ENCODE results near the gene TNIP3. TPM values are rescaled to one million over a fixed set of nuclear protein-coding genes. Genes with fewer than 3 reads are reported as not detected.

TNIP3 gene
- total RNA-seq, 1 donor from 2014 or later: not detected

DNA sequence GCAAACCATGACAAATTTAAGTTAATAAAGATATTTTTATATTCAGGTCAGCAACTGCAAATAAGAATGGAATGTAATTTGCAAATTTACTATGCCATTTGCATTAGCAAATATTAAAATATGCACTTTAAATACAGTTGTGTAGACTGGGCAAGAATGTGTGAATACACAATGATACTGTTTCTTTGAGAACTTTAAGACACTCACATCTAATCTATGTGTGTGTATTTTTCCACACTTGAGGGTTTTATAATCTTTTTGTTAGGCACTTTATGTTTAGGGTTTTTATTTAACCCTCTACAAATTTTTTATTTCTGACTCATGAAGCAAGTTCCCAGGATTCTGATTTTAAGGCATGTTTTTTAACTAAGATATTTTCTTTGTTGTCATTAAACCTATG is 67.9 kb downstream of the TNIP3 start:
- Histone ChIP-seq H3K4me3 (no peak overlapping the region), H3K27ac (no peak overlapping the region), H3K4me2 (no peak overlapping the region), H2AFZ (replicated peaks) (no peak overlapping the region), H3K36me3 (no peaks in the 10 kb centered on the region), H3K79me2 (ENCODE audit: low read depth) (no peaks in the 10 kb centered on the region), H3K27me3 (no peaks in the 10 kb centered on the region), H3K9me3 (ENCODE audit: low read depth) (no peaks in the 10 kb centered on the region), H3K4me1 (peaks cover 5% of the 10 kb centered on the region), H3F3A (ENCODE audit: low read depth) (no peaks in the 10 kb centered on the region), H4K20me1 (ENCODE audit: low read depth) (no peaks in the 10 kb centered on the region), H3K9ac (no peak overlapping the region)
- H3K4me3 Mint-ChIP-seq: no peak overlapping the region
- H3K9me3 Mint-ChIP-seq: no peaks in the 10 kb centered on the region
- peaks cover 2% of the 10 kb centered on the region for H3K27me3 Mint-ChIP-seq (ENCODE audit: insufficient read depth, low read depth)
- no peaks in the 10 kb centered on the region for H3K36me3 Mint-ChIP-seq
- H3K4me1 Mint-ChIP-seq: no peaks in the 10 kb centered on the region
- DNase-seq (ENCODE audit: low spot score): no peak
- TF ChIP-seq EZH2 (IDR thresholded peaks at IDR 0.05): no peak
- TF ChIP-seq, protein P1, sequence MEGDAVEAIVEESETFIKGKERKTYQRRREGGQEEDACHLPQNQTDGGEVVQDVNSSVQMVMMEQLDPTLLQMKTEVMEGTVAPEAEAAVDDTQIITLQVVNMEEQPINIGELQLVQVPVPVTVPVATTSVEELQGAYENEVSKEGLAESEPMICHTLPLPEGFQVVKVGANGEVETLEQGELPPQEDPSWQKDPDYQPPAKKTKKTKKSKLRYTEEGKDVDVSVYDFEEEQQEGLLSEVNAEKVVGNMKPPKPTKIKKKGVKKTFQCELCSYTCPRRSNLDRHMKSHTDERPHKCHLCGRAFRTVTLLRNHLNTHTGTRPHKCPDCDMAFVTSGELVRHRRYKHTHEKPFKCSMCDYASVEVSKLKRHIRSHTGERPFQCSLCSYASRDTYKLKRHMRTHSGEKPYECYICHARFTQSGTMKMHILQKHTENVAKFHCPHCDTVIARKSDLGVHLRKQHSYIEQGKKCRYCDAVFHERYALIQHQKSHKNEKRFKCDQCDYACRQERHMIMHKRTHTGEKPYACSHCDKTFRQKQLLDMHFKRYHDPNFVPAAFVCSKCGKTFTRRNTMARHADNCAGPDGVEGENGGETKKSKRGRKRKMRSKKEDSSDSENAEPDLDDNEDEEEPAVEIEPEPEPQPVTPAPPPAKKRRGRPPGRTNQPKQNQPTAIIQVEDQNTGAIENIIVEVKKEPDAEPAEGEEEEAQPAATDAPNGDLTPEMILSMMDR (IDR thresholded peaks at IDR 0.05): no peak
- TF ChIP-seq EZH2phosphoT487 (IDR thresholded peaks at IDR 0.05): no peak
- H3K27ac Mint-ChIP-seq: no peak overlapping the region

DNA sequence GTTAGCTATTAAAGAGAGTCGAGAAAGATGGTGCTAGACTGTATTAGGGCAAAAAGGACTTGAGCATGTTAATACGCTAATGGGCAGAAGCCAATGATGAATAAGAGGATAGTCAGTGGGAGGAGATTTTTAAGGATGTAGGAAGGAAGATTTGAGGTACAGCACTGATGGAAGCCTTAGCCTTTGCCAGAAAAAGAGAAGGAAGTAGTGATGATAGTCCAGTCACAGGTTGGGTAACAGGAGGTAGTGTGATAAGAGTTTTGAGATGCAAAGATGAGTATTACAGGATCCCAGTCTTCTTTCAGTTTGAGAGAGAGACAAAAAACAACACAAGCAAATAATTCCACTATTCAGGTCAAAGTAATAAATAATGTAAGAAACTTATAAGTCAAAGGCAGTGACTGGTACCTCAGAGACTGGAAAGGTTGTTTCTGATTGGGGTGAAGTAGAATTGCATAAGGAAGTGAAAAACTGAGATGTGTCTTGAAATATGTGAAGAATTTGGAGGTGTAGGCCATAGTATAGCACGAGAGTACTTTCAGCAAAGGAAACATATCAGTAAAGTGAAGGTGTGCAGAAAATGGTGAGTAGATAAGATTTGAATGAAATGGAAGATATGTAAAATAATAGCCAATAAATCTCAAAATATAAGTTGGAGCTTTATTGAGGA is 69.7 kb downstream of the TNIP3 start:
- no peak for DNase-seq (ENCODE audit: low spot score)
- Histone ChIP-seq H3K9ac (no peak overlapping the region), H3K27ac (no peak overlapping the region), H3F3A (ENCODE audit: low read depth) (no peaks in the 10 kb centered on the region), H3K4me3 (no peak overlapping the region), H3K4me2 (no peak overlapping the region), H3K36me3 (no peaks in the 10 kb centered on the region), H2AFZ (replicated peaks) (no peak overlapping the region), H3K79me2 (ENCODE audit: low read depth) (no peaks in the 10 kb centered on the region), H3K9me3 (ENCODE audit: low read depth) (no peaks in the 10 kb centered on the region), H3K4me1 (peaks cover 5% of the 10 kb centered on the region), H4K20me1 (ENCODE audit: low read depth) (no peaks in the 10 kb centered on the region), H3K27me3 (no peaks in the 10 kb centered on the region)
- no peak for TF ChIP-seq EZH2phosphoT487 (IDR thresholded peaks at IDR 0.05)
- TF ChIP-seq, protein P1 (IDR thresholded peaks at IDR 0.05): no peak
- H3K36me3 Mint-ChIP-seq: no peaks in the 10 kb centered on the region
- H3K27me3 Mint-ChIP-seq (ENCODE audit: insufficient read depth, low read depth): peaks cover 2% of the 10 kb centered on the region
- no peaks in the 10 kb centered on the region for H3K4me1 Mint-ChIP-seq
- H3K4me3 Mint-ChIP-seq: no peak overlapping the region
- no peaks in the 10 kb centered on the region for H3K9me3 Mint-ChIP-seq
- H3K27ac Mint-ChIP-seq: no peak overlapping the region

GRCh38 chr4:121093261-121093660 is 70.9 kb downstream of the TNIP3 start:
- H3K79me2 ChIP-seq (ENCODE audit: low read depth): no peaks in the 10 kb centered on the region
- no peak overlapping the region for H2AFZ ChIP-seq (replicated peaks)
- no peak for DNase-seq (ENCODE audit: low spot score)
- no peak for TF ChIP-seq EZH2 (IDR thresholded peaks at IDR 0.05)
- TF ChIP-seq EZH2phosphoT487 (IDR thresholded peaks at IDR 0.05): no peak
- TF ChIP-seq, protein P1 (IDR thresholded peaks at IDR 0.05): no peak
- H3K4me3 ChIP-seq: no peak overlapping the region
- H3K9me3 ChIP-seq (ENCODE audit: low read depth): no peaks in the 10 kb centered on the region
- Mint-ChIP-seq H3K4me1 (no peaks in the 10 kb centered on the region), H3K27ac (no peak overlapping the region), H3K4me3 (no peak overlapping the region), H3K27me3 (ENCODE audit: insufficient read depth, low read depth) (peaks cover 2% of the 10 kb centered on the region), H3K9me3 (no peaks in the 10 kb centered on the region), H3K36me3 (no peaks in the 10 kb centered on the region)
- H3K27ac ChIP-seq: no peak overlapping the region
- no peaks in the 10 kb centered on the region for H3F3A ChIP-seq (ENCODE audit: low read depth)
- H3K9ac ChIP-seq: no peak overlapping the region
- no peaks in the 10 kb centered on the region for H3K27me3 ChIP-seq
- H4K20me1 ChIP-seq (ENCODE audit: low read depth): no peaks in the 10 kb centered on the region
- H3K4me2 ChIP-seq: no peak overlapping the region
- H3K4me1 ChIP-seq: peaks cover 5% of the 10 kb centered on the region
- H3K36me3 ChIP-seq: no peaks in the 10 kb centered on the region
